Endothelial cell of umbilical vein (primary cell): ENCODE data around the gene KCTD6. TPM values are rescaled to one million over a fixed set of nuclear protein-coding genes. Genes with fewer than 3 reads are reported as not detected.

Experiments used
- BruUV-seq: library from RNA; stranded (reverse); fragments of 400-500 nt; replicated peaks from 2 replicates; lab custom pipeline; 2021; lab: Mats Ljungman, UMichigan
- CTCF ChIA-PET: fragments of 300-600, 350-600 bp; sonication (Branson Sonifier 250); formaldehyde crosslinking; loops from one replicate; lab custom pipeline; 2021; ENCODE audit warnings: antibody characterized with exemption, inconsistent platforms; lab: Charles Lee
- POLR2A ChIA-PET: fragments of 300-600, 350-600 bp; sonication (Branson Sonifier 250); formaldehyde crosslinking; loops from one replicate; lab custom pipeline; 2021; ENCODE audit warnings: antibody characterized with exemption, inconsistent platforms; lab: Charles Lee
- DNase-seq: peaks from one replicate; pipeline ENCODE4 v3.0.0-alpha.2; 2011; ENCODE audit warnings: low read depth, low spot score
- FAIRE-seq: peaks from 2 replicates; lab custom pipeline; 2011; peaks lifted over from hg19 to GRCh38; lab: Jason Lieb, UNC
- H2AFZ ChIP-seq: 2 replicates; pipeline ENCODE4 v1.6.0; 2012; ENCODE audit warnings: low read depth, low read length, control low read depth, inconsistent platforms
- H3K27ac ChIP-seq: 2 replicates; pipeline ENCODE4 v1.5.1; 2011; ENCODE audit warnings: low read depth, mild to moderate bottlenecking, control low read depth, low read length, moderate library complexity; ENCODE audit not compliant: insufficient read depth
- H3K27me3 ChIP-seq, 2 experiments: 2 replicates each; pipeline versions ENCODE4 v1.6.0 to v1.6.1; 2011; ENCODE audit warnings: low read length in 2 of 2, mixed read lengths in 1 of 2; ENCODE audit not compliant: control insufficient read depth in 2 of 2, insufficient read depth in 2 of 2
- H3K36me3 ChIP-seq, 2 experiments: 2 replicates in 1 of 2; 3 replicates in 1 of 2; pipeline ENCODE4 v1.5.1; 2011; ENCODE audit warnings: low read length in 2 of 2, mild to moderate bottlenecking in 1 of 2, moderate library complexity in 1 of 2; ENCODE audit not compliant: control insufficient read depth in 2 of 2, insufficient read depth in 2 of 2; ENCODE audit errors: extremely low read depth in 1 of 2
- H3K4me1 ChIP-seq: 3 replicates; pipeline ENCODE4 v1.5.1; 2011; ENCODE audit warnings: mild to moderate bottlenecking, low read length; ENCODE audit not compliant: control insufficient read depth, insufficient read depth; ENCODE audit errors: extremely low read depth
- H3K4me2 ChIP-seq: 2 replicates; pipeline ENCODE4 v1.6.1; 2011; ENCODE audit warnings: low read length, control low read depth, mixed read lengths; ENCODE audit not compliant: insufficient read depth
- H3K4me3 ChIP-seq, 3 experiments: fragments of 200-600 bp in 1 of 3; sonication (generic), shearing (Covaris generic) in 1 of 3; replicated peaks in 1 of 3; 2 replicates each; pipeline ENCODE4 v1.5.1; 2011 to 2016; ENCODE audit warnings: control low read depth in 3 of 3, low read length in 3 of 3, mild to moderate bottlenecking in 2 of 3, inconsistent platforms in 1 of 3, low read depth in 1 of 3, moderate library complexity in 1 of 3; ENCODE audit not compliant: insufficient read depth in 1 of 3
- H3K79me2 ChIP-seq: 2 replicates; pipeline ENCODE4 v1.6.0; 2012; ENCODE audit warnings: low read length, inconsistent platforms; ENCODE audit not compliant: control insufficient read depth, insufficient read depth
- H3K9ac ChIP-seq: replicated peaks from 2 replicates; pipeline ENCODE3; 2011; ENCODE audit warnings: low read length, control low read depth; ENCODE audit not compliant: insufficient read depth; ENCODE audit errors: extremely low read depth
- H3K9me1 ChIP-seq: replicated peaks from 3 replicates; pipeline ENCODE4 v1.6.0; 2011; ENCODE audit warnings: mild to moderate bottlenecking, low read length; ENCODE audit not compliant: control insufficient read depth, insufficient read depth; ENCODE audit errors: extremely low read depth
- H3K9me3 ChIP-seq: replicated peaks from 2 replicates; pipeline ENCODE4 v1.5.1; 2012; ENCODE audit warnings: low read length, inconsistent platforms; ENCODE audit not compliant: control insufficient read depth, insufficient read depth
- H4K20me1 ChIP-seq: replicated peaks from 2 replicates; pipeline ENCODE3; 2011; ENCODE audit warnings: mild to moderate bottlenecking, low read length; ENCODE audit not compliant: control insufficient read depth, insufficient read depth; ENCODE audit errors: extremely low read depth
- CTCF ChIP-seq, 2 donors: IDR thresholded peaks; 1 replicate in 1 of 2; 2 replicates in 1 of 2; pipeline ENCODE4 v1.5.1; 2011; ENCODE audit warnings: low read length in 2 of 2, mild to moderate bottlenecking in 2 of 2, moderate library complexity in 2 of 2, control low read depth in 1 of 2, inconsistent platforms in 1 of 2, low read depth in 1 of 2; ENCODE audit not compliant: insufficient read depth in 1 of 2; ENCODE audit errors: extremely low read depth in 1 of 2
- EZH2 ChIP-seq: IDR thresholded peaks from 2 replicates; pipeline ENCODE4 v1.6.1; 2012; ENCODE audit warnings: borderline replicate concordance, low read depth, mild to moderate bottlenecking, moderate library complexity, low read length, inconsistent platforms; ENCODE audit not compliant: severe bottlenecking
- FOS ChIP-seq: IDR thresholded peaks from 2 replicates; pipeline ENCODE4 v1.6.1; 2011; ENCODE audit warnings: mild to moderate bottlenecking, low read length, moderate library complexity, borderline replicate concordance; ENCODE audit not compliant: insufficient read depth
- JUN ChIP-seq: IDR thresholded peaks from 2 replicates; pipeline ENCODE4 v1.6.1; 2011; ENCODE audit warnings: borderline replicate concordance, low read depth; ENCODE audit not compliant: insufficient read length, insufficient read depth
- MAX ChIP-seq: IDR thresholded peaks from 2 replicates; pipeline ENCODE4 v1.6.1; 2011; ENCODE audit not compliant: insufficient read depth, insufficient read length
- MYC ChIP-seq: IDR thresholded peaks from one replicate; pipeline ENCODE4 v1.6.1; 2011; ENCODE audit warnings: mild to moderate bottlenecking, low read depth, low read length
- dilution Hi-C: fragments of 300-500 bp; cut with MboI; formaldehyde crosslinking; loops from one replicate; pipeline ENCODE4 v1.15.0; 2019; ENCODE audit warnings: low sequenced_read_pairs; ENCODE audit not compliant: extremely low pct_ligation_motif_present
- intact Hi-C: fragments of 100-400 bp; cut with micrococcal nuclease; formaldehyde crosslinking; loops from one replicate; pipeline ENCODE4 v1.10.0; 2022
- polyA plus RNA-seq, 4 experiments: library from polyadenylated mRNA; depleted of rRNA in 3 of 4; stranded (reverse) in 3 of 4; unstranded in 1 of 4; fragments of >200 nt; gene quantifications; 2 replicates each; pipeline versions ENCODE4 v1.2.1 to v1.2.3, GENCODE V29; 2011 to 2012; ENCODE audit warnings: missing spikeins in 1 of 4
- total RNA-seq: library from RNA; stranded (reverse); gene quantifications from 2 replicates; pipeline ENCODE4 v1.2.3, GENCODE V29; 2021

The KCTD6 gene
- total and polyA plus RNA-seq, 2 donors (not counting 3 experiments of a cell fraction or from before 2014, with no cell fraction given): 6.4 TPM

DNA sequence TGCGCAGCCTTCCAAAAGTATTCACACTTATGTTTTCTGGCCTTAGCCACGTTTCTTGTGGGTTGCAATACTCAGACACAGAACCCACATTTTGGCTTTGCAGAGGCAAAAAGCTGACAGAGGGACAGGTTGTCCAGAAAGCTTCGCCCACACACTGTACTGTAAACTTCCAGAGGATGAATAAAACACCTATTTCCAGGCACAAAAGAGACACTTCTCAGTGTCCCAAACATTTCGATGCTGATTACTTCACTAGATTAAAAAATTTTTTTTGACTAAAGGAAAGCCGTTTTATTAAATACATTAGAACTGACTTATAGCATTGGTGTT lies 28.0 kb upstream of the KCTD6 start:
- intact Hi-C loops: loop anchor here (1.0 kb wide), 2 partner anchors 27 to 68 kb away; no protein-coding TSS in a partner anchor
- BruUV-seq: no TSS peak
- Histone ChIP-seq H3K79me2 (no peaks in the 10 kb centered on the region), H3K4me1 (peaks cover 5% of the 10 kb centered on the region), H3K27me3 (no peaks in the 10 kb centered on the region), H3K4me2 (no peak overlapping the region), H3K9me1 (no peaks in the 10 kb centered on the region), H3K27ac (no peak overlapping the region), H2AFZ (no peak overlapping the region), H3K9ac (no peak overlapping the region), H4K20me1 (no peaks in the 10 kb centered on the region), H3K36me3 (no peaks in the 10 kb centered on the region), H3K4me3 (no peak overlapping the region), H3K9me3 (no peaks in the 10 kb centered on the region)
- DNase-seq: no peak
- CTCF ChIA-PET: interaction anchor here (0.7 to 2.9 kb wide), 22 partner anchors 9 to 175 kb away, joined by 3 to 27 read pairs (median 4); partner anchors contain the start of genes KCTD6 and PDHB
- no peak for TF ChIP-seq FOS
- TF ChIP-seq MAX: no peak
- no peak for TF ChIP-seq JUN
- no peak for TF ChIP-seq CTCF (IDR thresholded peaks at IDR 0.05; ENCODE audit: extremely low read depth in 1 of 2, insufficient read depth in 1 of 2, low read depth in 1 of 2, low read length in 2 of 2)
- no peak for TF ChIP-seq EZH2
- POLR2A ChIA-PET: no interaction called here
- FAIRE-seq: no peak
- dilution Hi-C loops: no loop called here

GRCh38 chr3:58464866-58465265 lies 27.0 kb upstream of the KCTD6 start:
- Histone ChIP-seq H3K79me2 (no peaks in the 10 kb centered on the region), H3K9me3 (no peaks in the 10 kb centered on the region), H3K9me1 (no peaks in the 10 kb centered on the region), H3K4me3 (no peak overlapping the region), H3K27me3 (no peaks in the 10 kb centered on the region), H3K9ac (no peak overlapping the region), H4K20me1 (no peaks in the 10 kb centered on the region), H2AFZ (no peak overlapping the region), H3K27ac (no peak overlapping the region), H3K4me1 (peaks cover 5% of the 10 kb centered on the region), H3K4me2 (no peak overlapping the region), H3K36me3 (no peaks in the 10 kb centered on the region)
- TF ChIP-seq JUN (no peak), MYC (no peak), CTCF (IDR thresholded peaks at IDR 0.05; ENCODE audit: extremely low read depth in 1 of 2, insufficient read depth in 1 of 2, low read depth in 1 of 2, low read length in 2 of 2) (no peak), FOS (no peak), EZH2 (no peak)
- DNase-seq: no peak
- CTCF ChIA-PET: interaction anchor here (1.0 to 2.9 kb wide), 5 partner anchors 22 to 158 kb away, joined by 3 to 27 read pairs (median 6); partner anchors contain the start of genes HTD2, KCTD6, PDHB and RPP14
- no peak for FAIRE-seq
- POLR2A ChIA-PET: no interaction called here
- intact Hi-C loops (no loop called here), dilution Hi-C loops (no loop called here)
- BruUV-seq: no TSS peak
